HG03469 (cell line): ENCODE data around the gene JAZF1.

Experiments used
- ATAC-seq: cut with Tn5 transposase; IDR thresholded peaks from one replicate; pipeline ENCODE4 v1.9.1; 2021; ENCODE audit warnings: mild to moderate bottlenecking, moderate library complexity, moderate number of reproducible peaks; ENCODE audit not compliant: unreplicated experiment

JAZF1 gene

GRCh38 chr7:28168393-28169158, 12.0 kb downstream of the JAZF1 start:
- ATAC-seq = no peak

DNA sequence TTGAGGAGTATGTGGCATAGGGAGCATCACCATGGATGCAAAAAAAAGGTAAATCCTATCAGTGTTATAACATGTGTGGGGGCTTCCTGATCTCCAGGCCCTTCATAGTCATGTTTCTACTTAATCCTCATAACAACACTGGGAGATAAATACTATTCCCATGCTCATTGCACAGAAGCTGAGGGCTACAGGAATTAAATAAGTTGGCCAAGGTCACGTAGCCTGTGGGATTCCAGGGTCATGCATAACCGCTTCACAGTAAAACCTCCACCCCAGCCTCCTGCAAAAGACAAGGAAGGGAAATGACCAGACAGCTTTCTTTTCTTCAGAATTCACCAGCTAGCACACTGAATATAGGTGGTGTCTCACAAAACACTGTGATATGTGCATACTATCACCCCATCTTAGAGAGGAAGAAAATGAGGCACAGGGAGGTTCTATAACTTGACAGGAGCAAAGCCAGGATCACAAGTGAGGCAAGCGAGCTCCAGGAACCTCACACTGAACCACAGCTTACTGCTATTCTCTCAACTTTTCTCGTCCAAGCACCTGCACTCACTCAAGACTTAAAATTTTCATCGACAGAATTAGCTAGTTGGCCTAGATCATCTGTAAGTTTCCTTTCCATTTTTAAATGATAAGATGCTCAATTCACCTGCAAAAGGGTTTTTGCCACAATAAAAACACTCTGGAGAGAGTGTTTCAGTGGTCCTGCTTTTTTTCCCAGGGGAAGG, 13.4 kb downstream of the JAZF1 start:
- no peak for ATAC-seq

GRCh38 chr7:28165961-28166955, 14.3 kb downstream of the JAZF1 start:
- ATAC-seq = no peak

DNA sequence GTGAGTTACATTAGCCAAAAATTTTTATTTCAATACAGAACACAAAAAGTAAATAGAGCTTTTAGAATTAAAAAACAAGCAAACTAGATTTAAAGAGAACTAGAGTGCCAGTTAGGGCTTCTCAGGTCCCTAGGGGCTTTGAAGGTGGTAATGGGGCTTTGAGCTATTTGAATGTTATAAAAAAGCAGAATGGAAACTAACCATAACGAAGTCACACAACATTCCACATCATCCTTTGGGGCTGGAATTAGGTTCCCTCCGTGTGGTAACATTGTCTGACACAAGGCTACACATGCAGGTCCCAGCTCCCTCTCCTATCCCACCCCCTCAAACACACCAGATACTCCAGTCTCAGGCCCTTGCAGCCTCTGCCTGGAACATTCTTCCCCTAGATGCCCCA, 15.3 kb downstream of the JAZF1 start:
- no peak for ATAC-seq

DNA sequence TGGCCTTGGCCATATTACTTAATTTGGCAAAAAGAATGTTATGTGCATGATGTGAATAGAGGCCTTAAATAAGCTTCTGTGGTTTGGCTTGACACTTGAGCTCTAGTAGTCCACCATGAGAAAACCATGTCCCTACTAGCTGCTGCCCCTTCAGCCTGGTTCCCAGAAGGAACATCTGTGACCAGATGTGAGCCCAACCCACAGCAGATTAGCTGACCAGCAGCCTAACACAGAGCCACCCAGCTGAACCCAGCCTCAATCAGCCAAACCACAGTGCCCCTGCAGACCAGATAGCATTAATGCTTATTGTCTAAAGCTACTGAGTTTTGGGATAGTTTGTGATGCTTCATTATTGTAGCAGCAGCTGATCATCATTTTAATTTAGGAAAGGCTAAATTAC, 16.6 kb downstream of the JAZF1 start:
- ATAC-seq = no peak

- no peak for ATAC-seq
Measured at GRCh38 chr7:28161331-28161730, 19.3 kb downstream of the JAZF1 start.

GRCh38 chr7:28160551-28160991, 20.0 kb downstream of the JAZF1 start:
- no peak for ATAC-seq

DNA sequence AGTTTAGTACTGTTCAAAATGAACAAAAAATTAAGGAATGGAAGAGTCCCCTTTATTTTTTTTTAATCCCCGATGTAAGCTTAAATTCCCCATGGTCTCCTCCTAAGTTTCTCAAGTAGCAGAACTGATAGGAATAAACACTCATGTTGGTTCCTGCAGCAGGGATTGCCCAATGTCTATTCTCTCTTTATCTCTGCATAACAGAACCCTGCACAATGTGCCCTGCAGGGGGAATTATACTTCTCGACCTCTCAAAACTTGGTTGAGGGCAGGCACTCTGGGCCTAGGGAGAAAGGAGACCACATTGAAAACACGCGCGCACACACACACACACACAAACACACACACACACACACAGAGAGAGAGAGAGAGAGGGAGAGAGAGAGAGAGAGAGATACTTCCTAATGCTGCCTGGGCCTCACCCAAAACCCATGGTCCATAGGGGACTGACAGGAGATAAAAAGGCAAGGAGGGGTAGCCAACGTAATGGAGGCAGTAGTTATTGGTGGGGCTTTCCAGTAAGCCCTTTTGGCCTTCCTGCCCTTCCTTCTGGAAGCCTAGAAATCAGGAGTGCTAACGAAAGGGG, 22.7 kb downstream of the JAZF1 start:
- ATAC-seq = no peak

- no peak for ATAC-seq
Measured at GRCh38 chr7:28157076-28157745, 23.4 kb downstream of the JAZF1 start.

DNA sequence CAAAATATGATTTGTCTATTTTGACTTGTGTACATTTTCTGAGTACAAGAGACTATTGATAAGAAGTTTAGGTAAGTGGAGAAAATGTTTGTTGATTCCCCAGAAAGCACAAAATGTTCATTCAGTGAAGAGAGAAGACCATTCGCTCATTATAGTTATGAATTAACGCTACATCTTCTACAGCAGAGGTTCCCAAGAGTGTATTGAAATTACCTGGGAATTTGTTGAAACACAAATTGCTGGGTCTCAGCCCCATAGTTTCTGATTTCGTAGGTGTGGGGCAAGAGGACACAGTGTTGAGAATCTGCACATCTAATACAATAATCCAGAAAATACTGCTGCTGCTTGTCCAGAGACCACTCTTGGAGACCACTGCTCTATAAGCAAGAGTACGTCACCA, 24.2 kb downstream of the JAZF1 start:
- ATAC-seq = no peak

- ATAC-seq = no peak
Measured at GRCh38 chr7:28155964-28156363, 24.6 kb downstream of the JAZF1 start.

DNA sequence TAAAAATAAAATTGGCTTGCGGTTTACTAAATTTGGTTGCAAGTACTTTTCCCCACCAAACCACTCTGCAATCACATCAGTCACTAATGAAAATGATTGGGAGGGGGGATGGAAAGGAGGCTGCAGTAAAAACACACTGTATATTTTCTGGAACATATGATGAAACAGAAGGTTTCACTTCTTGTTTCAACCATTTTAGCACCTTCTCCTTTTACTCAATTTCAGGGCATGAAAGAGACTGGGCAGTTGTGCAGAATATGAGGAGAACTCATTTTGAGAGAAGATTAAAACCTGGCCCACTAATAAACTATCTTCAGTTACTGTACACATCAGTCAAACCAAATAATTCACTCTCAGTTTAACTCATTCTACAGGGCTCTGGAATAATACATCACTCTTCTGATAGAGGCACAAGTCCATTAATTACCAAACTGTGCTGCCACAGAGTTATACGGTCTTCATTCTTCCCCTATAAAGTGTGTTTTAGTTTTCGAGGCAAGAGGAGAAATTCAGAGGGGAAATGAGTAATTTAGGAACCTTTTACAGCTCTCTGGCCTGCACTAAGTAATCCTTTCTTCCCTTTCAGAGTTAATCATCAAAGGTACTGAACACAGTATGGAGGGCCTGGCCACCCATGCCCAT, 25.5 kb downstream of the JAZF1 start:
- ATAC-seq = peak; percentile 67

- no peak for ATAC-seq
Measured at GRCh38 chr7:28152594-28152993, 28.0 kb downstream of the JAZF1 start.

GRCh38 chr7:28151965-28152364, 28.6 kb downstream of the JAZF1 start:
- ATAC-seq = peak; percentile 36

DNA sequence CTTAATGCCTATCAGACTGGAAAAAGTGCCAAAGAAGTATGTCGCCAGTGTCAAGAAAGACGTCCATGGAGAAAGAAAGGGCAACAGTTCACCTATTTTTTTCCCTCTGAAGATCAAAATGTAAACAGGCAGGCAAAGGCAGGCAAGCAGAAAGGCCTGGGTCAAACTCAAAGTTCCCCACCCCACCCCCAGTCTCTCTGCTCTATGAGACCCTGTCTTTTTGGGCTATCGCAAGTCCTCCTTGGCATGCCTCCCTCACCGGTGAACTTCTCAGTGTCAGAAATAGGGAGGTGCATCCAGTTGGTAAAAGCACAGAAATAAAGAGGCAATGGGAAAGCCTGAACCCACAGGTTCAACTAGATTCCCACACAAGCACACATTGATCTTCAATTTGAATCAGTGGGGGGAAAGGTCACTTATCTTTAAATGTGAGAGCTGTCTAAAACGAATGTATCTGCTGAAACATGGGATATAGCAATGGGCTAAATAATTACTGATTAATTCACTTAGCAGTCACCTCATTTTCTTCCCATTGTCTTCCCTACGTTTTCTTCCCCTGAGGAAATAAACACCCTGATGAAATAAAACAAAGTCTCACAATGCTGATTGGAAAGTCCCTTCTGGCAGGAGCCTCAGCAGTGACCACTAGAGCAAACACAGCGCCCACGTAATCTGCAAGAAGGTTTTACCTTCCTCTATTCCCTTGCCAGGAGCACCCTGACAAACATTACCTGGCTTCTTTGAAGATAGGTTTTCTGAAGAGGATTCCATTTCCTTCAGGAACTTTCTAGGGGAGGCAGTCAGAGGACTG, 31.1 kb downstream of the JAZF1 start:
- no peak for ATAC-seq

GRCh38 chr7:28145931-28146330, 34.7 kb downstream of the JAZF1 start:
- no peak for ATAC-seq

DNA sequence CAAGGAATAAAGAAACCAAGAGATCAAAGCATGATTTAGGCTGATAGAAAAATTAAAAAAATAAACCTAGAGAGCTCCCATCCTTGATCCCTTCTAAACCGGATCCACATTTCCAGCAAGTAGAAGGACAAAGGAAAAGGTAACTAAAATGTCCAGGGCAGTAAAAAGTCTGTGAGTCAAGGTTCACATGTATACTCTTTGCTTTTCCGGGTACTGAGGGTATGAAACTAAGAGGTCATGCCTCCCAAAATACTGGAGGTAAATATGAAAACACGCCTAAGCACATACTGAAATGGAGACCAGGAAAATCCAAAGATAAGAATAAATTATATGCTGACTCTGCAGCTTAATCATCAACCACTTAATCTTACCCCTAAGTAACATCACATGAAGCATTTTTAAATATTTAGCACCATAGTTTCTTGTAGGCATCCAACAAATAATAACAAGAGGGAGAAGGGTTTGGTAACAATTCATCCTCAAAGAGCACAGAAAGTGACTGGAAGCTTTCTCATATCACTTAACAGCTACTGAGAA, 35.4 kb downstream of the JAZF1 start:
- ATAC-seq = no peak

DNA sequence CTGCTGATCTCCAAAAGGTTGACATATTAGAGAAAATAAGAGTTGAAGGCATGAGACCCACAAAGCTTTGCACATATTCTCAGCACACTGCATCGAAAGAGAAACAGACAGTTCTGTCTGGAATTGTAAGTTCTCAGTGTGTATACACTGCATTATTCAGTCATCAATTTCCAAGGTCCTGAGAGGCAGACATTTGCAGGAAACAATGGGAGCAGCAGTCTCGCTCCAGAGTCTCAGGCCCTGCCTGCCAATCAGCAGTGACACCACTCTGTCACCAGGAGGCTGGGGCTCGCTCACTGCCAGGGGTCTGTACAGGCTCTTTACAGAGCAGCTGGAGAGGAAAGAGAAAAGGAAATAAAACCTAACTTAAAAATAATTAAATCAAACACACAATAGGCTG, 36.3 kb downstream of the JAZF1 start:
- no peak for ATAC-seq

GRCh38 chr7:28142650-28143049, 37.9 kb downstream of the JAZF1 start:
- no peak for ATAC-seq
